H9 (cell line): ENCODE measurements around the gene ZNF175. TPM values are rescaled to one million over a fixed set of nuclear protein-coding genes. Genes with fewer than 3 reads are reported as not detected.
A peak's percentile ranks its signal among the peaks of the same experiment; 100 is the strongest.

ENCODE experiments used
- DNase-seq: peaks from one replicate; pipeline ENCODE4 v3.0.0-alpha.2; 2017
- H2AFZ ChIP-seq: one replicate; pipeline ENCODE4 v1.6.1; 2013; ENCODE audit warnings: mild to moderate bottlenecking, low read length, control low read depth, moderate library complexity
- H2AK5ac ChIP-seq: 2 replicates; pipeline ENCODE4 v1.6.1; 2013; ENCODE audit warnings: low read length, control low read depth, mixed read lengths; ENCODE audit not compliant: insufficient read length
- H2BK120ac ChIP-seq: one replicate; pipeline ENCODE4 v1.6.1; 2013; ENCODE audit warnings: low read depth, mild to moderate bottlenecking, low read length, control low read depth, inconsistent platforms; ENCODE audit not compliant: poor library complexity, severe bottlenecking
- H2BK12ac ChIP-seq: 2 replicates; pipeline ENCODE4 v1.6.1; 2013; ENCODE audit warnings: low read length, control low read depth, mixed read lengths, low read depth; ENCODE audit not compliant: insufficient read length
- H2BK15ac ChIP-seq: 2 replicates; pipeline ENCODE4 v1.6.1; 2013; ENCODE audit warnings: low read depth, low read length, control low read depth
- H2BK20ac ChIP-seq: one replicate; pipeline ENCODE4 v1.6.1; 2013; ENCODE audit warnings: low read depth, mild to moderate bottlenecking, low read length, control low read depth, inconsistent platforms; ENCODE audit not compliant: poor library complexity, severe bottlenecking
- H2BK5ac ChIP-seq: 2 replicates; pipeline ENCODE4 v1.6.1; 2013; ENCODE audit warnings: low read length, control low read depth, mixed read lengths; ENCODE audit not compliant: insufficient read length
- H3K14ac ChIP-seq: 2 replicates; pipeline ENCODE4 v1.6.1; 2013; ENCODE audit warnings: low read length, control low read depth; ENCODE audit not compliant: insufficient read depth
- H3K18ac ChIP-seq: 2 replicates; pipeline ENCODE4 v1.6.1; 2013; ENCODE audit warnings: low read depth, mild to moderate bottlenecking, mixed read lengths, low read length, control low read depth; ENCODE audit not compliant: insufficient read length
- H3K23ac ChIP-seq: 2 replicates; pipeline ENCODE4 v1.6.1; 2013; ENCODE audit warnings: low read length, control low read depth, mixed read lengths, low read depth; ENCODE audit not compliant: insufficient read length
- H3K23me2 ChIP-seq: 2 replicates; pipeline ENCODE4 v1.6.1; 2013; ENCODE audit warnings: low read depth, mild to moderate bottlenecking, mixed read lengths, low read length, control low read depth; ENCODE audit not compliant: insufficient read length, poor library complexity, severe bottlenecking
- H3K27ac ChIP-seq: 2 replicates; pipeline ENCODE4 v1.5.1; 2013; ENCODE audit warnings: low read length, control low read depth, mixed read lengths, low read depth; ENCODE audit not compliant: insufficient read length
- H3K27me3 ChIP-seq: 2 replicates; pipeline ENCODE4 v1.6.1; 2013; ENCODE audit warnings: low read length, control low read depth, inconsistent platforms; ENCODE audit not compliant: insufficient read depth
- H3K4ac ChIP-seq: 2 replicates; pipeline ENCODE4 v1.6.1; 2013; ENCODE audit warnings: low read depth, mild to moderate bottlenecking, control low read depth, inconsistent platforms, low read length, moderate library complexity
- H3K4me1 ChIP-seq: 2 replicates; pipeline ENCODE4 v1.6.1; 2013; ENCODE audit warnings: low read length, control low read depth, inconsistent platforms; ENCODE audit not compliant: insufficient read depth
- H3K4me2 ChIP-seq: 2 replicates; pipeline ENCODE4 v1.6.1; 2013; ENCODE audit warnings: low read length, control low read depth, mixed read lengths; ENCODE audit not compliant: insufficient read length, insufficient read depth
- H3K56ac ChIP-seq: 2 replicates; pipeline ENCODE4 v1.6.1; 2013; ENCODE audit warnings: low read depth, mild to moderate bottlenecking, mixed read lengths, low read length, control low read depth; ENCODE audit not compliant: insufficient read length
- H3K79me1 ChIP-seq: 2 replicates; pipeline ENCODE4 v1.6.1; 2013; ENCODE audit warnings: low read depth, mild to moderate bottlenecking, moderate library complexity, low read length, control low read depth, inconsistent platforms; ENCODE audit not compliant: insufficient read depth, poor library complexity, severe bottlenecking
- H3K79me2 ChIP-seq: 2 replicates; pipeline ENCODE4 v1.6.1; 2013; ENCODE audit warnings: low read length, control low read depth, inconsistent platforms; ENCODE audit not compliant: insufficient read depth
- H3K9ac ChIP-seq: 2 replicates; pipeline ENCODE4 v1.6.1; 2013; ENCODE audit warnings: low read length, control low read depth, mixed read lengths; ENCODE audit not compliant: insufficient read length; ENCODE audit errors: extremely low read depth
- H3K9me3 ChIP-seq: one replicate; pipeline ENCODE4 v1.6.1; 2013; ENCODE audit warnings: low read depth, low read length, inconsistent platforms; ENCODE audit not compliant: control insufficient read depth
- H3T11ph ChIP-seq: one replicate; pipeline ENCODE4 v1.6.1; 2013; ENCODE audit warnings: mild to moderate bottlenecking, low read length, control low read depth, inconsistent platforms
- H4K20me1 ChIP-seq: one replicate; pipeline ENCODE4 v1.6.1; 2013; ENCODE audit not compliant: control insufficient read depth, insufficient read length, insufficient read depth
- H4K5ac ChIP-seq: 2 replicates; pipeline ENCODE4 v1.6.1; 2013; ENCODE audit warnings: low read depth, mild to moderate bottlenecking, mixed read lengths, low read length, control low read depth; ENCODE audit not compliant: insufficient read length
- H4K8ac ChIP-seq: replicated peaks from 2 replicates; pipeline ENCODE4 v1.6.1; 2013; ENCODE audit warnings: low read length, control low read depth, mixed read lengths, low read depth; ENCODE audit not compliant: insufficient read length
- H4K91ac ChIP-seq: 2 replicates; pipeline ENCODE4 v1.6.1; 2013; ENCODE audit warnings: low read depth, mild to moderate bottlenecking, moderate library complexity, mixed read lengths, low read length, control low read depth; ENCODE audit not compliant: insufficient read length
- H3K27ac Mint-ChIP-seq, 3 experiments: 2 replicates in 2 of 3; 3 replicates in 1 of 3; pipeline ENCODE4 v1.8.0; 2020 to 2021; ENCODE audit warnings: mixed read lengths in 3 of 3, mild to moderate bottlenecking in 1 of 3, moderate library complexity in 1 of 3
- H3K27me3 Mint-ChIP-seq: 2 replicates; pipeline ENCODE4 v1.8.0; 2021; ENCODE audit warnings: low read depth, mild to moderate bottlenecking, moderate library complexity, mixed read lengths
- H3K36me3 Mint-ChIP-seq, 3 experiments: 2 replicates in 2 of 3; 3 replicates in 1 of 3; pipeline ENCODE4 v1.8.0; 2020 to 2021; ENCODE audit warnings: low read depth in 3 of 3, mixed read lengths in 3 of 3; ENCODE audit not compliant: insufficient read depth in 1 of 3
- H3K4me1 Mint-ChIP-seq, 2 experiments: 2 replicates each; pipeline ENCODE4 v1.8.0; 2020; ENCODE audit warnings: mixed read lengths in 2 of 2
- H3K4me3 Mint-ChIP-seq, 2 experiments: 2 replicates in 1 of 2; 3 replicates in 1 of 2; pipeline ENCODE4 v1.8.0; 2020 to 2021; ENCODE audit warnings: mild to moderate bottlenecking in 2 of 2, mixed read lengths in 2 of 2, moderate library complexity in 1 of 2
- H3K9me3 Mint-ChIP-seq, 2 experiments: 2 replicates in 1 of 2; 3 replicates in 1 of 2; pipeline ENCODE4 v1.8.0; 2020; ENCODE audit warnings: mild to moderate bottlenecking in 2 of 2, mixed read lengths in 2 of 2, moderate library complexity in 1 of 2
- CTCF ChIP-seq: fragments of 200-600 bp; sonication (generic); conservative IDR thresholded peaks from 3 replicates; pipeline ENCODE4 v1.8.0; 2021; ENCODE audit warnings: antibody characterized with exemption, mild to moderate bottlenecking
- WGBS: extraction: QIAGEN DNeasy Blood & Tissue Kit; methylation state at CpG from one replicate; pipeline ENCODE4 v1.1.7; 2013; ENCODE audit warnings: missing lambda C conversion rate, low lambda C conversion rate, mixed read lengths; ENCODE audit not compliant: insufficient read length; ENCODE audit errors: extremely low coverage; 5-methylcytosine and 5-hydroxymethylcytosine counted together
- total RNA-seq: library from RNA; stranded (reverse); gene quantifications from 2 replicates; pipeline ENCODE4 v1.2.1, GENCODE V29; 2021

Gene ZNF175
- total RNA-seq, 1 experiment from 2014 or later, result 10.7 TPM

- no peak overlapping the region for H2BK15ac ChIP-seq
- H3K27me3 Mint-ChIP-seq, result peaks cover 16% of the 10 kb centered on the region
- H3K9ac ChIP-seq, result peak overlapping the region; percentile 84
- no peak overlapping the region for H3K23ac ChIP-seq
- peaks cover 1 to 12% (median 8%) of the 10 kb centered on the region in 3 experiments; a peak in 4 of 7 replicates for H3K36me3 Mint-ChIP-seq
- peak overlapping the region in 2 of 3 experiments; percentile 93 to 94; a peak in 5 of 7 replicates for H3K27ac Mint-ChIP-seq
- H3K4ac ChIP-seq, result no peak overlapping the region
- no peak for DNase-seq
- no peaks in the 10 kb centered on the region for H3K27me3 ChIP-seq
- H2BK5ac ChIP-seq, result no peak overlapping the region
- H4K91ac ChIP-seq, result no peak overlapping the region
- H3K27ac ChIP-seq, result no peak overlapping the region
- H2BK20ac ChIP-seq, result no peak overlapping the region
- no peak overlapping the region for H4K8ac ChIP-seq
- no peak for TF ChIP-seq CTCF
- WGBS, result no CpG with 5 or more reads among the region's 8 CpGs
- peaks cover 0 to 10% of the 10 kb centered on the region in 2 experiments; a peak in 2 of 5 replicates for H3K9me3 Mint-ChIP-seq
- peaks cover 6% of the 10 kb centered on the region for H3K23me2 ChIP-seq
- no peak overlapping the region for H2AFZ ChIP-seq
- H4K5ac ChIP-seq, result no peak overlapping the region
- no peak overlapping the region for H3K56ac ChIP-seq
- H3K4me2 ChIP-seq, result peak overlapping the region; percentile 98
- H3K4me3 Mint-ChIP-seq, result peak overlapping the region; percentile 86 to 93
- no peak overlapping the region for H2BK12ac ChIP-seq
- no peak overlapping the region for H2AK5ac ChIP-seq
- H2BK120ac ChIP-seq, result no peak overlapping the region
- H3T11ph ChIP-seq, result no peak overlapping the region
- no peaks in the 10 kb centered on the region for H4K20me1 ChIP-seq
- H3K4me1 ChIP-seq, result no peaks in the 10 kb centered on the region
- H3K4me1 Mint-ChIP-seq, result peaks cover 8 to 12% of the 10 kb centered on the region in 2 experiments
- no peak overlapping the region for H3K14ac ChIP-seq
- no peaks in the 10 kb centered on the region for H3K79me1 ChIP-seq
- H3K18ac ChIP-seq, result no peak overlapping the region
- no peaks in the 10 kb centered on the region; the same call in 1 of the 2 replicates for H3K79me2 ChIP-seq
- no peaks in the 10 kb centered on the region for H3K9me3 ChIP-seq
Observed at GRCh38 chr19:51571599-51571998, 516 bp downstream of the ZNF175 start.
